Natural killer cell (primary cell): Measurements from ENCODE around the gene BRPF1. TPM values are rescaled to one million over a fixed set of nuclear protein-coding genes. Genes with fewer than 3 reads are reported as not detected.
A peak's percentile ranks its signal among the peaks of the same experiment; 100 is the strongest.

Experiments
- ATAC-seq, 3 donors: fragments of 150-1000 bp in 2 of 3; fragments of 200-7000 bp in 1 of 3; cut with Tn5 transposase; 1 replicate in 1 of 3; 2 replicates in 2 of 3; pipeline ENCODE4 v1.10.0; 2021; ENCODE audit warnings: mild to moderate bottlenecking in 2 of 3, moderate library complexity in 2 of 3
- DNase-seq, 2 donors: peaks; one replicate each; pipeline versions ENCODE4 v3.0.0 to v3.0.0-alpha.2; 2013 to 2021; ENCODE audit warnings: mixed read lengths in 1 of 2
- H3K27ac ChIP-seq: one replicate; pipeline ENCODE4 v1.5.1; 2013; ENCODE audit warnings: mild to moderate bottlenecking, low read length
- H3K27me3 ChIP-seq: one replicate; pipeline ENCODE4 v1.6.1; 2013; ENCODE audit warnings: low read length; ENCODE audit not compliant: control insufficient read depth, insufficient read depth
- H3K36me3 ChIP-seq: one replicate; pipeline ENCODE4 v1.6.1; 2013; ENCODE audit warnings: low read length; ENCODE audit not compliant: control insufficient read depth, insufficient read depth
- H3K4me1 ChIP-seq: one replicate; pipeline ENCODE4 v1.6.1; 2013; ENCODE audit warnings: low read length; ENCODE audit not compliant: control insufficient read depth, insufficient read depth
- H3K4me3 ChIP-seq: one replicate; pipeline ENCODE4 v1.5.1; 2013; ENCODE audit warnings: low read length
- H3K9me3 ChIP-seq: one replicate; pipeline ENCODE4 v1.6.1; 2013; ENCODE audit warnings: low read length; ENCODE audit not compliant: control insufficient read depth, insufficient read depth
- H3K27ac Mint-ChIP-seq, 2 donors: one replicate each; pipeline ENCODE4 v1.8.0; 2022; ENCODE audit warnings: mild to moderate bottlenecking in 2 of 2, mixed read lengths in 2 of 2, moderate library complexity in 1 of 2
- H3K27me3 Mint-ChIP-seq, 2 donors: one replicate each; pipeline ENCODE4 v1.8.0; 2022; ENCODE audit warnings: low read depth in 2 of 2, mixed read lengths in 2 of 2
- H3K36me3 Mint-ChIP-seq: one replicate; pipeline ENCODE4 v1.8.0; 2022; ENCODE audit warnings: mixed read lengths
- H3K4me1 Mint-ChIP-seq, 2 donors: one replicate each; pipeline ENCODE4 v1.8.0; 2022; ENCODE audit warnings: mixed read lengths in 2 of 2
- H3K4me3 Mint-ChIP-seq: one replicate; pipeline ENCODE4 v1.8.0; 2022; ENCODE audit warnings: mild to moderate bottlenecking, moderate library complexity, mixed read lengths
- H3K9me3 Mint-ChIP-seq, 2 donors: one replicate each; pipeline ENCODE4 v1.8.0; 2022; ENCODE audit warnings: mixed read lengths in 2 of 2
- WGBS: methylation state at CpG from one replicate; pipeline ENCODE4 v1.1.7; 2013; ENCODE audit warnings: missing lambda C conversion rate; ENCODE audit not compliant: insufficient coverage; 5-methylcytosine and 5-hydroxymethylcytosine counted together
- intact Hi-C: fragments of 100-400 bp; cut with micrococcal nuclease; formaldehyde crosslinking; loops from one replicate; pipeline ENCODE4 v1.14.2; 2022
- total RNA-seq, 4 donors: library from RNA; stranded (reverse); fragments of 120-200 nt in 1 of 4; gene quantifications; one replicate each; pipeline versions ENCODE4 v1.2.3 to v1.2.4, GENCODE V29; 2013 to 2022
- TF ChIP-seq, protein P1 (sequence below): fragments of 200-600 bp; IDR thresholded peaks from one replicate; pipeline ENCODE4 v1.8.0; 2022; ENCODE audit warnings: antibody characterized with exemption

The BRPF1 gene
- total RNA-seq, 3 donors from 2014 or later (not counting 1 experiment from before 2014, with no cell fraction given), result 45.1 to 72.1 (median 66.5) TPM

DNA sequence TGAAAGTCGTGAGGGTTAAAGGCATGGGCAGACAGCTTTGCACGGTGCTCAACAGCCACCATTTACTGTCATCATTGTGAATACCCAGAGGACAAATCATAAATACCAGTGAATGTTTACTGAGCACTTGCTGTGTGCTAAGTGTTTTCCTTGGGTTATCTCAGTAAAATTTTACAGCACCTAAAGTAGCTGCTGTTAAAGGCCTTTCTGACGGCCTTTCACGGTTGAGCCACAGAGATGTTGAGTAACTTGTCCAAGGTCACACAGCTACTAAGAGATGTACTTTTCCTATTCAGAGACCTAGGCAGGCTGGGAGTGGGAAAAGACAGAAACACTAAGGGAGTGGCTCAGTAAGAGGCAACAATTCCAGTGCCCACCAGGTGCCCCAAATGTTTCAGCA lies 28.3 kb upstream of the BRPF1 start:
- Mint-ChIP-seq H3K9me3 (no peaks in the 10 kb centered on the region), H3K27me3 (peaks cover 11 to 18% of the 10 kb centered on the region in 2 donors), H3K27ac (no peak overlapping the region), H3K4me1 (peaks cover 0 to 14% of the 10 kb centered on the region in 2 donors), H3K36me3 (no peaks in the 10 kb centered on the region), H3K4me3 (peak overlapping the region; percentile 25)
- no peak for DNase-seq
- WGBS, result 96% methylated on average over 4 of the region's 4 CpGs
- H3K4me3 ChIP-seq, result no peak overlapping the region
- ATAC-seq, result no peak
- peaks cover 13% of the 10 kb centered on the region for H3K27me3 ChIP-seq
- H3K9me3 ChIP-seq, result no peaks in the 10 kb centered on the region
- peaks cover 14% of the 10 kb centered on the region for H3K4me1 ChIP-seq
- TF ChIP-seq, protein P1, sequence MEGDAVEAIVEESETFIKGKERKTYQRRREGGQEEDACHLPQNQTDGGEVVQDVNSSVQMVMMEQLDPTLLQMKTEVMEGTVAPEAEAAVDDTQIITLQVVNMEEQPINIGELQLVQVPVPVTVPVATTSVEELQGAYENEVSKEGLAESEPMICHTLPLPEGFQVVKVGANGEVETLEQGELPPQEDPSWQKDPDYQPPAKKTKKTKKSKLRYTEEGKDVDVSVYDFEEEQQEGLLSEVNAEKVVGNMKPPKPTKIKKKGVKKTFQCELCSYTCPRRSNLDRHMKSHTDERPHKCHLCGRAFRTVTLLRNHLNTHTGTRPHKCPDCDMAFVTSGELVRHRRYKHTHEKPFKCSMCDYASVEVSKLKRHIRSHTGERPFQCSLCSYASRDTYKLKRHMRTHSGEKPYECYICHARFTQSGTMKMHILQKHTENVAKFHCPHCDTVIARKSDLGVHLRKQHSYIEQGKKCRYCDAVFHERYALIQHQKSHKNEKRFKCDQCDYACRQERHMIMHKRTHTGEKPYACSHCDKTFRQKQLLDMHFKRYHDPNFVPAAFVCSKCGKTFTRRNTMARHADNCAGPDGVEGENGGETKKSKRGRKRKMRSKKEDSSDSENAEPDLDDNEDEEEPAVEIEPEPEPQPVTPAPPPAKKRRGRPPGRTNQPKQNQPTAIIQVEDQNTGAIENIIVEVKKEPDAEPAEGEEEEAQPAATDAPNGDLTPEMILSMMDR, result no peak
- peaks cover 24% of the 10 kb centered on the region for H3K36me3 ChIP-seq
- intact Hi-C loops, result no loop called here
- H3K27ac ChIP-seq, result no peak overlapping the region

DNA sequence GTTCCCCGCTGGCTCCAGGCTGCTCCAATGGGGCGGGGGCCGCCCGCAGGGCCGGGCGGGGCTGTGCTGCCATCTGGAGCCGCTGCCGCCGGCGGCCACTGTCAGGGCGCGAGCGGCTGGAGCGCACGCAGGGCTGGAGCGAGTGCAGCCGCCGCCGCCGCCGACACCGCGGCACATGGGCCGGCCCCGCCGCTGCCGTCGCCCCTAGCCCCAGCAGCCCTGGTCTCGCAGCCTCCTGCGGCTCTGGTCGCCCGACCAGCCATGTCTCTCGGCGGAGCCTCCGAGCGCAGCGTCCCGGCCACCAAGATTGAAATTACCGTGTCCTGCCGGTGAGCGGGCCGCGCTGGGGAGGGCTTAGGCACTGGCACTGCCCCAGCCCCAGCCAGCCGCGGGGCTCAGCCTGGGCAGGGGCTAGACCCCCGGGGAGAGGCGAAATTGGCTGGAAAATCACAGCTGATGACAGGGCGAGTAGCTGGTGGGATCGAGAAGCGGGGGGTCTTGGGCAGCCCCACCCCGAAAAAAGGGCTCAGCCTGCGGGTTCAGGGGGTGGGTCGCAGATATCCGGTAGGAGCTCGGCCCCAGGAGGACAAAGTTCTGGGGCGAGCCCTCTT lies 27.7 kb upstream of the BRPF1 start, which contains the start of gene CPNE9:
CPNE9 (plus strand) TSS at position 98 of the 611 bp plus-strand sequence; CDS start at position 262, 164 bp downstream.
- Mint-ChIP-seq H3K4me3 (peak within 1 kb of the TSS; percentile 60), H3K9me3 (no peaks in the 10 kb centered on the region), H3K27ac (no peak within 1 kb of the TSS), H3K27me3 (peaks cover 11 to 18% of the 10 kb centered on the region in 2 donors), H3K4me1 (peaks cover 0 to 14% of the 10 kb centered on the region in 2 donors), H3K36me3 (no peaks in the 10 kb centered on the region)
- no peak for DNase-seq
- ATAC-seq, result peak in 1 of 3 donors; percentile 49
- TF ChIP-seq, protein P1, result no peak
- H3K36me3 ChIP-seq, result peaks cover 19% of the 10 kb centered on the region
- WGBS, result 6% methylated on average over 56 of the region's 56 CpGs
- no peaks in the 10 kb centered on the region for H3K9me3 ChIP-seq
- peaks cover 14% of the 10 kb centered on the region for H3K4me1 ChIP-seq
- intact Hi-C loops, result no loop called here
- H3K4me3 ChIP-seq, result no peak within 1 kb of the TSS
- peaks cover 13% of the 10 kb centered on the region for H3K27me3 ChIP-seq
- H3K27ac ChIP-seq, result no peak within 1 kb of the TSS

DNA sequence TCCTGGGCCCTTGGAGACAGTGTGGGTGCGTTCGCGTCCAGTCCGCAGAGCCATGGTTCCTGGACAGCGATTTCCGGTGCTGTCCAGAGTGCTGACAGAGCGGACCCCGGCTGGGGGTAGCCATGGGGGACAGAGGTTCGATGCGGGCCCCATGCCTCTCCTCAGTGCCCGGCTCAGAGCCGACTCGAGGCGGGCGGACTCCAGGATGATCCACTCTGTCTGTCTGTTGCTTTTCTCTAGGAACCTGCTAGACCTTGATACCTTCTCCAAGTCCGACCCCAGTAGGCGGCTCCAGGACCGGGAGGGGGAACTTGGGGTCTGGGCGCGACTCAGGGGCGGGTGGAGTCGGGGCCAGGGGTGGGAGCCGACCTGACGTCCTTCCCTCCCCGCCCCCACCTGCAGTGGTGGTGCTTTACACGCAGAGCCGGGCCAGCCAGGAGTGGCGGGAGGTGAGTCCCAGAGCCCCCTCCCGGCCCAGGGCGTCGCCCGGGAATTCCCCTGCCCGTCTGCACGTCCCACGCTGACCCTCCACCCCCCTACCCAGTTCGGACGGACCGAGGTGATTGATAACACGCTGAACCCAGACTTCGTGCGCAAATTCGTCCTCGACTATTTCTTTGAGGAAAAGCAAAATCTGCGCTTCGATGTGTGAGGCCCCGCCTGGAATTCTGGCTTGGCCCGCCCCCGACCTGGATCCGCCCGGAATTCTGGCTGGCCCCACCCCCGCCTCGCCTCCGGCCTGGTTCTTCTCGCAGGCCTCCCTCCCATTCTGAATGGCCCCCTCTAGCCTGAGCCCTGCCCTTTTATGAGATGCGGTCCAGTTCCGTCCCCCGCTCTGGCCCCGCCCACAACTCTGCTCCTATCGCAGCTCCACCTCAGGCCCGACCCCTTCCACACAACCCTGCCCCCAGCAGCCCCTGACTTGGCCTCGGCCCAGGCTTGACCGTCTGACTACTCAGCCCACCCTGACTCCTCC lies 26.9 kb upstream of the BRPF1 start:
- ATAC-seq, result peak; percentile 43 to 58 (median 55)
- TF ChIP-seq, protein P1, result no peak
- H3K4me3 Mint-ChIP-seq, result peak overlapping the region; percentile 60
- 4% methylated on average over 62 of the region's 62 CpGs for WGBS
- no peaks in the 10 kb centered on the region for H3K9me3 Mint-ChIP-seq
- Histone ChIP-seq H3K27ac (no peak overlapping the region), H3K9me3 (no peaks in the 10 kb centered on the region), H3K4me3 (no peak overlapping the region), H3K4me1 (peaks cover 14% of the 10 kb centered on the region), H3K36me3 (peaks cover 17% of the 10 kb centered on the region), H3K27me3 (peaks cover 13% of the 10 kb centered on the region)
- peaks cover 11 to 18% of the 10 kb centered on the region in 2 donors for H3K27me3 Mint-ChIP-seq
- no peak overlapping the region for H3K27ac Mint-ChIP-seq
- peaks cover 0 to 14% of the 10 kb centered on the region in 2 donors for H3K4me1 Mint-ChIP-seq
- intact Hi-C loops, result no loop called here
- H3K36me3 Mint-ChIP-seq, result no peaks in the 10 kb centered on the region
- peak in 1 of 2 donors; percentile 33 for DNase-seq
